GM19099 (cell line): ENCODE measurements around the gene CCDC27.

Experiments used
- POLR2A ChIP-seq: IDR thresholded peaks from 3 replicates; pipeline ENCODE4 v1.6.1; 2011; ENCODE audit warnings: low read depth; ENCODE audit not compliant: insufficient read length; ENCODE audit errors: extremely low read depth

The CCDC27 gene

GRCh38 chr1:3759796-3760195 lies 7.5 kb downstream of the CCDC27 start:
- TF ChIP-seq POLR2A = no peak

GRCh38 chr1:3761296-3762010 lies 9.2 kb downstream of the CCDC27 start:
- TF ChIP-seq POLR2A = no peak

GRCh38 chr1:3762151-3762872 lies 10.1 kb downstream of the CCDC27 start:
- TF ChIP-seq POLR2A = no peak

- TF ChIP-seq POLR2A = no peak
These were observed 10.6 kb downstream of the CCDC27 start for GRCh38 chr1:3762873-3763228.

GRCh38 chr1:3763351-3764125 lies 11.3 kb downstream of the CCDC27 start:
- TF ChIP-seq POLR2A = no peak

- no peak for TF ChIP-seq POLR2A
These were observed 15.2 kb downstream of the CCDC27 start for GRCh38 chr1:3767328-3767925.

- no peak for TF ChIP-seq POLR2A
These were observed 16.7 kb downstream of the CCDC27 start for GRCh38 chr1:3768811-3769390.

GRCh38 chr1:3770047-3770765 lies 18.0 kb downstream of the CCDC27 start:
- no peak for TF ChIP-seq POLR2A

GRCh38 chr1:3771108-3772026 lies 19.1 kb downstream of the CCDC27 start:
- no peak for TF ChIP-seq POLR2A

GRCh38 chr1:3772027-3772714 lies 19.9 kb downstream of the CCDC27 start:
- no peak for TF ChIP-seq POLR2A

- no peak for TF ChIP-seq POLR2A
These were observed 20.7 kb downstream of the CCDC27 start, which contains the start of gene SMIM1 for GRCh38 chr1:3772715-3773571. Gene SMIM1 (plus strand): TSS chr1:3772749. CDS start chr1:3775374, 2,625 bp downstream.
